Left renal pelvis (tissue), 4 donors: ENCODE results near the gene CCT8. TPM values are rescaled to one million over a fixed set of nuclear protein-coding genes. Genes with fewer than 3 reads are reported as not detected.
"Not testable (repeated sequence)": the region's sequence is repeated elsewhere in the genome, so short reads cannot be mapped to it uniquely, and the experiment has no call there.

Source experiments
- DNase-seq, 4 donors: peaks; one replicate each; pipeline ENCODE4 v3.0.0-alpha.2; 2013; ENCODE audit warnings: low read depth in 4 of 4, low spot score in 3 of 4
- polyA plus RNA-seq, 4 donors: library from polyadenylated mRNA; unstranded; fragments of 120-200 nt; gene quantifications; one replicate each; pipeline ENCODE4 v1.2.1, GENCODE V29; 2013; ENCODE audit not compliant: insufficient read length in 4 of 4

Gene CCT8
- polyA plus RNA-seq, 4 donors = 155 to 278 (median 256) TPM

DNA sequence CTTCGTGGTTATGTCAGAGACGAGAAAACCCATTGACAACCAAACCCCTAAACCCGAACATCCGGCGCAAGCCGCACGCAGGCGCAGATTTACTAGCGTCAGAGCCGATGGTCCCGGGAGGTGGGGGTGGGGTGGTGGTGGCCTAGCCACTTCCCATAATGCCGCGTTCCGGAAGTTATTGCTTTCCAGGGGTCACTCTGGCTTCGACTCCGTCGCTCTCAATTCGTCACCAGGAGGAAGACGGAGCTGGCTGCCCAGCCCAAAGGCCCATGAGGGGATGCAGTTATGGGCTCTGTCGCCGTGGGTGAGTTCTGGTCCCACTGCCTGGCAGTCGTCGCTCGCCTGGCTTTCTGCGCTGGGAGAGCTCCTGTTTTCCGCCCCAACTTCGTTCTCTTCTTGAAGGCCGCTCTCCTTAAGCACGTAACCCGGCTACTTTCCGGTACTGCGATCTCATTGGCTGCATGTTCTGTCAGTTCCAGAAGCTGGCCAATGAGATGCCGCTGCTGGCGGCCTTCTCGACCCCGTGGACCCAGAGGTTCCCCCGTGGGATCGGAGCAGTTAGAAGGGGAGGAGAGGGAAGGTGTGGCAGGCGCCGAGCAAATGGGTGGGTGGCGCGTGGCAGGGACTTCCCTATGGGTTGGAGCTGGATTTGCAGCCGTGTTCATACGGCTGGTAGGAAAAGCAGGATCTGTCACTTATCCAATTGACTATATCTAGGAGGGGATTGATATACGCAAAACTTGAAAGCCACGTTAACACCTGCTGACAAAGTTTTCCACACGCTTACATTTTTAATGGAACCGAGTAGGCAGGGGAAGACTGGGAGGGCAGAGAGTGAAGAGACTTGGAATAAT lies 48.7 kb downstream of the CCT8 start, which contains the start of gene USP16:
Gene USP16 (plus strand): TSS at position 195 of the 854 bp plus-strand sequence. CDS start 3,246 bp downstream, outside the sequence.
- peak; percentile 97 to 100 (median 98) for DNase-seq

DNA sequence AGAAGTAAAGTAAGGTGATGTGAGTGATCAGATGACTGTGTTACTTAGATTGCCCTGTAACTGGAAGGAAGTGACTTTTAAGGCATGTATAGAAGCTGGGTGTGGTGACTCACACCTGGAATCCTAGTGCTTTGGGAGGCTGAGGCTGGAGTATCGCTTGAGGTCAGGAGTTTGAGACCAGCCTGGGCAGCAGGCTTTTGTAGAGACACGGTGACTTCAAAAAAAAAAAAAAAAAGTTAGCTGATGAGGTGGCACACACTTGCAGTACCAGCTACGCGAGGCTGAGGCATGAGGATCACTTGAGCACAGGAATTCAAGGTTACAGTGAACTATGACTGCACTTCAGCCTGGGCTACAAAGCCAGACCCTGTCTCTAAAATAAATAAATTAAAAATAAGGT lies 51.3 kb downstream of the CCT8 start:
- no peak for DNase-seq

DNA sequence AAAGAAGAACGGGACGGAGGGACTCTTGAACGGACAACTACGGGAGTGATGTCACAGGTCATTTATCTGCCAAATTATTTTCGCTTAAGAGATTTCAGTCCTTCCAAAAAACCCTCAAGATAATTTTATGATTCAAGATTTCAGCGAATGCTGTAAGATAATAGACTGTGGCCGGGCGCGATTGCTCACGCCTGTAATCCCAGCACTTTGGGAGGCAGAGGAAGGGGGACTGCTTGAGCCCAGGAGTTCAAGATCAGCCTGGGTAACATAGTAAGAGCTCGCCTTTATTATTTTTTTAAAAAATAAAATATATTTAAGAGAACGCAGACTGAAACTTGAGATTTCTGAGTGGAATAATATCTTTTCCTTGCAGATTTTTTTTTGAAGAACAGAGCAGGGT lies 54.9 kb downstream of the CCT8 start:
- no peak for DNase-seq

DNA sequence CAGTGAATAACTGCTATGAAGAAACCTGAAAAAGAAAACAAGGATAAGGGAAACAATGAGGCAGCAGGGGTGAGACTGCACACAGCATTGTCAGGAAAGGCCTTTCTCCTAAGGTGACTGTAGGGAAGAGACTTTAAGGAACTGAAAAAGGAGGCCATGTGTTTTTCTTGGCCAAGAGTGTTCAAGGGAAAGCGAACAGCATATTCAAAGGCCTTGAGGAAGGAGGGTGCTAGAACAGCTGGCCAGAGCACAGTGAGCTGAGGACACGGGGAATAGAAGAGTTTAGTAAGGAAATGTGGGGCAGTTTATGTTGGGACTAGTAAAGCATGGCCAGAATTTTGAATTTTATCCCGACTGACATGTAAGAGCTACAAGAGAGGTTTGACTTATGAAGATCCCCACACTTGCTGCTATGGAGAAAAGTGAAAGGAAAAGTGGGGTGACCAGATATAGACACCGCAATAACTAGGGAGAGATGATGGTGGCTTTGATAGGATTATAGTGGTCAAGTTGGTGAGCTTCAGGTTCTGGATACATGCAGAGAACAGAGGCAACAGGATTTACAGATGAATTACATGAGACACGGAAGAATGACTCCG lies 55.7 kb downstream of the CCT8 start:
- DNase-seq = no peak

DNA sequence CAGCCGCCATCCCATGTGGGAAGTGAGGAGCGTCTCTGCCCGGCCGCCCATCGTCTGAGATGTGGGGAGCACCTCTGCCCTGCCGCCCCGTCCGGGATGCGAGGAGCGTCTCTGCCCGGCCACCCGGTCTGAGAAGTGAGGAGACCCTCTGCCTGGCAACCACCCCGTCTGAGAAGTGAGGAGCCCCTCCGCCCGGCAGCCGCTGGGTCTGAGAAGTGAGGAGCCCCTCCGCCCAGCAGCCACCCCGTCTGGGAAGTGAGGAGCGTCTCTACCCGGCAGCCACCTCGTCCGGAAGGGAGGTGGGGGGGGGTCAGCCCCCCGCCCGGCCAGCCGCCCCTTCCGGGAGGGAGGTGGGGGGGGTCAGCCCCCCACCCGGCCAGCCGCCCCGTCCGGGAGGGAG lies 62.2 kb downstream of the CCT8 start:
- not testable (repeated sequence) for DNase-seq

DNA sequence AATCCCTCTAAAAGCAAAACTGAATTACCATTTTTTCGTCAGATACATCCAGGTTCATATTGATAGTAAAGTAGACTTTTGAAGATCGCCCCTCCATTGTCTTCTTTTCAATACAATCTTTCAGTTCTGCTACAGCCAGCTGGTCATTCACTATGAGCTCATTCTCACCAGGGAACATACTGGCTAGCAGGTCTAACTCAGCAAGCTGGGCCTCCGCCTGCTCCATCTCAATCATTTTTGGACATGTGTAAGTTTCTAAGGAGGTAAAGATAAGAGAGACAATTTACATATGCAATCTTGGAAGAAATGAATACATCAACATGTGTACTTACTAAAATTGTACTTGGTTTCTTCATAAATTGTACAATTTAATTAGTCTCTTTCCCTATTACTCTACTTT lies 65.1 kb downstream of the CCT8 start:
- no peak for DNase-seq

DNA sequence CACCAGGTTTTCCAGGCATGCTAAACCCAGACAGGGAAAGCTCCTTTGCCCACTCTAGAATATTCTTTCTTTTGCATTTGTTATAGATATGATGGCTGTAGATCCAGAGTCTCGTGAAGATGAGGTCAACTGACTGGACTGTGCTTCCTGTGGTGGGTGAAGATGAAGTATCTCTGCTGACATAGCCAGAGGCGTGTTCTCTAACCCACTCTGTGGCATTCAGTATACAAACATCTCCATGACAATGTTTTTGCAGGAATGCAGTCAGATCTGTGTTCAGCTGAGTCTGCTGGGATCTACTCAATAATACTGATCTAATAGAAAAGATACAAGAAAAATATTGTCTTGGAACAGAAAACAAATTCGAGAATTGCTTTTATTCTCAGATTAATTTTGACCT lies 65.6 kb downstream of the CCT8 start:
- no peak for DNase-seq

DNA sequence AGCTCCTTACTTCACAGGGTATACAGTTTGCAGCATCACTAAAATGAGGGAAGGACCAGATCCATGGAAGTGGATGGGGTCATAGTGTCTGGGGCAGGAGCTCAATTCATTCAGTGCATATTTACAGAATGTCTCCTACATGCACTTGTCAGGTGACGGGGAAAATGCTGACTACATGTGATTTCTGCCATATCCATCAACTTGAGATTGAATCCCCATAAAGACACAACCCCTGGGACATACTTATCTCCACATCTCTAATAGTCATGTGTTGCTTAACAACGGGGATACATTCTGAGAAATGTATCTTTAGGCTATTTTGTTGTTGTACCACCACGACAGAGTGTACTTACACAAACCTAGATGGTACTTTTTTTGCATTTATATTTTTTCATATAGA lies 66.3 kb downstream of the CCT8 start:
- DNase-seq = no peak

Other genes with a start within 250 kb of the CCT8 start
- gene LTN1, start 80.8 kb downstream of the CCT8 start, polyA plus RNA-seq = 10 to 100 TPM; 33.3 to 39.0 (median 34.9) TPM
- gene RWDD2B, start 54.3 kb downstream of the CCT8 start, polyA plus RNA-seq = 10 to 100 TPM; 19.3 to 30.8 (median 23.2) TPM
- gene USP16, start 49.0 kb downstream of the CCT8 start, polyA plus RNA-seq = 10 to 100 TPM; 53.3 to 63.1 (median 55.4) TPM
- gene MAP3K7CL, start 57.0 kb upstream of the CCT8 start, polyA plus RNA-seq = 1 to 10 TPM; 4.8 to 7.7 (median 6.0) TPM
- gene BACH1, start 225.3 kb upstream of the CCT8 start, polyA plus RNA-seq = 10 to 100 TPM; 35.5 to 54.5 (median 45.8) TPM